GM23338 (cell line): ENCODE data around the gene FBXO31. TPM values are rescaled to one million over a fixed set of nuclear protein-coding genes. Genes with fewer than 3 reads are reported as not detected.

Experiments used
- ATAC-seq: fragments of 200-7000 bp; cut with Tn5 transposase; 3 replicates; pipeline ENCODE4 v1.9.1; 2020
- DNase-seq: peaks from one replicate; pipeline ENCODE4 v3.0.0-alpha.2; 2015; ENCODE audit warnings: low spot score
- H2AFZ ChIP-seq: fragments of 200-600 bp; sonication (generic); 2 replicates; pipeline ENCODE4 v1.8.0; 2016; ENCODE audit warnings: antibody characterized with exemption, mild to moderate bottlenecking, moderate library complexity
- H3F3A ChIP-seq: fragments of 200-600 bp; sonication (generic); replicated peaks from 2 replicates; pipeline ENCODE4 v1.8.0; 2017; ENCODE audit warnings: antibody characterized with exemption, mixed run types, low read depth
- H3K27ac ChIP-seq: fragments of 200-600 bp; sonication (generic); 2 replicates; pipeline ENCODE4 v1.6.1; 2016; ENCODE audit warnings: low read depth
- H3K27me3 ChIP-seq: fragments of 200-600 bp; sonication (generic); 2 replicates; pipeline ENCODE4 v1.8.0; 2016; ENCODE audit warnings: mild to moderate bottlenecking, mixed run types, moderate library complexity; ENCODE audit not compliant: insufficient read depth
- H3K36me3 ChIP-seq: fragments of 200-600 bp; sonication (generic); 2 replicates; pipeline ENCODE4 v1.8.0; 2016; ENCODE audit warnings: mild to moderate bottlenecking; ENCODE audit not compliant: insufficient read depth
- H3K4me1 ChIP-seq: fragments of 200-600 bp; sonication (generic); 2 replicates; pipeline ENCODE4 v1.8.0; 2016; ENCODE audit warnings: mild to moderate bottlenecking, moderate library complexity; ENCODE audit not compliant: insufficient read depth
- H3K4me2 ChIP-seq: fragments of 200-600 bp; sonication (generic); 2 replicates; pipeline ENCODE4 v1.7.1; 2017; ENCODE audit warnings: mixed run types
- H3K4me3 ChIP-seq: fragments of 200-600 bp; sonication (generic); 2 replicates; pipeline ENCODE4 v1.6.1; 2016; ENCODE audit warnings: mixed run types
- H3K79me2 ChIP-seq: fragments of 200-600 bp; sonication (generic); replicated peaks from 2 replicates; pipeline ENCODE4 v1.8.0; 2017; ENCODE audit warnings: mild to moderate bottlenecking; ENCODE audit not compliant: insufficient read depth
- H3K9me2 ChIP-seq: fragments of 200-600 bp; sonication (generic); 2 replicates; pipeline ENCODE4 v1.8.0; 2017; ENCODE audit not compliant: insufficient read depth
- H4K20me1 ChIP-seq: fragments of 200-600 bp; sonication (generic); replicated peaks from 2 replicates; pipeline ENCODE4 v1.8.0; 2017; ENCODE audit warnings: mild to moderate bottlenecking; ENCODE audit not compliant: insufficient read depth
- H3K27ac Mint-ChIP-seq: 2 replicates; pipeline ENCODE4 v1.8.0; 2020; ENCODE audit warnings: inconsistent platforms, mild to moderate bottlenecking, moderate library complexity, mixed read lengths
- H3K27me3 Mint-ChIP-seq: 3 replicates; pipeline ENCODE4 v1.8.0; 2022; ENCODE audit warnings: low read depth, mild to moderate bottlenecking, moderate library complexity, mixed read lengths, inconsistent platforms; ENCODE audit not compliant: insufficient read depth, poor library complexity
- H3K36me3 Mint-ChIP-seq: 3 replicates; pipeline ENCODE4 v1.8.0; 2021; ENCODE audit warnings: low read depth, mild to moderate bottlenecking, inconsistent platforms, moderate library complexity, mixed read lengths
- H3K4me1 Mint-ChIP-seq: 3 replicates; pipeline ENCODE4 v1.8.0; 2020; ENCODE audit warnings: mild to moderate bottlenecking, inconsistent platforms, mixed read lengths
- H3K4me3 Mint-ChIP-seq: 3 replicates; pipeline ENCODE4 v1.8.0; 2021; ENCODE audit warnings: moderate library complexity, mild to moderate bottlenecking, inconsistent platforms, mixed read lengths
- H3K9me3 Mint-ChIP-seq: 3 replicates; pipeline ENCODE4 v1.8.0; 2020; ENCODE audit warnings: moderate library complexity, mild to moderate bottlenecking, inconsistent platforms, mixed read lengths
- CREB1 ChIP-seq: fragments of 250-450 bp; sonication (Bioruptor Pico); IDR thresholded peaks from 2 replicates; pipeline ENCODE4 v1.5.0; 2020; ENCODE audit warnings: low read depth, mild to moderate bottlenecking, moderate library complexity
- EZH2phosphoT487 ChIP-seq: fragments of 200-600 bp; sonication (generic); IDR thresholded peaks from one replicate; pipeline ENCODE4 v1.8.1; 2018; ENCODE audit warnings: antibody characterized with exemption; ENCODE audit not compliant: unreplicated experiment
- JUNB ChIP-seq: IDR thresholded peaks from one replicate; pipeline ENCODE4 v1.6.1; 2016; ENCODE audit warnings: antibody characterized with exemption; ENCODE audit not compliant: unreplicated experiment
- NANOG ChIP-seq: IDR thresholded peaks from 2 replicates; pipeline ENCODE4 v1.6.1; 2016; ENCODE audit warnings: antibody characterized with exemption, borderline replicate concordance
- STAT1 ChIP-seq: IDR thresholded peaks from one replicate; pipeline ENCODE4 v1.6.1; 2016; ENCODE audit warnings: antibody characterized with exemption; ENCODE audit not compliant: unreplicated experiment
- ZNF331 ChIP-seq: fragments of 250-450 bp; sonication (Bioruptor Pico); IDR thresholded peaks from 2 replicates; pipeline ENCODE4 v1.5.0; 2020; ENCODE audit warnings: low read depth, mild to moderate bottlenecking, moderate library complexity
- polyA plus RNA-seq: library from polyadenylated mRNA; unstranded; fragments of >200 nt; fragmentation: Nextera tagmentation; extraction: Ambion mirVana; gene quantifications from 2 replicates; pipeline ENCODE4 v1.2.1, GENCODE V29; 2016
- total RNA-seq: library from RNA; depleted of rRNA; stranded (reverse); fragments of >200 nt; shearing (Covaris generic); gene quantifications from 2 replicates; pipeline ENCODE4 v1.2.3, GENCODE V29; 2014
- TF ChIP-seq, protein P1 (sequence below), 2 experiments: fragments of 200-600 bp in 1 of 2; sonication (generic) in 1 of 2; conservative IDR thresholded peaks; 2 replicates each; pipeline versions ENCODE4 v1.5.1 to v1.6.1; 2016 to 2017; ENCODE audit warnings: antibody characterized with exemption in 2 of 2, low read depth in 2 of 2, mild to moderate bottlenecking in 2 of 2, moderate library complexity in 1 of 2
- TF ChIP-seq, protein P2 (sequence below): IDR thresholded peaks from 2 replicates; pipeline ENCODE4 v1.6.1; 2016; ENCODE audit warnings: antibody characterized with exemption
- TF ChIP-seq, protein P3 (sequence below): fragments of 250-450 bp; sonication (Bioruptor Pico); IDR thresholded peaks from 2 replicates; pipeline ENCODE4 v1.5.0; 2020; ENCODE audit warnings: mild to moderate bottlenecking, moderate library complexity

Gene FBXO31
- total and polyA plus RNA-seq, 2 experiments from 2014 or later = 7.0 to 23.8 TPM

DNA sequence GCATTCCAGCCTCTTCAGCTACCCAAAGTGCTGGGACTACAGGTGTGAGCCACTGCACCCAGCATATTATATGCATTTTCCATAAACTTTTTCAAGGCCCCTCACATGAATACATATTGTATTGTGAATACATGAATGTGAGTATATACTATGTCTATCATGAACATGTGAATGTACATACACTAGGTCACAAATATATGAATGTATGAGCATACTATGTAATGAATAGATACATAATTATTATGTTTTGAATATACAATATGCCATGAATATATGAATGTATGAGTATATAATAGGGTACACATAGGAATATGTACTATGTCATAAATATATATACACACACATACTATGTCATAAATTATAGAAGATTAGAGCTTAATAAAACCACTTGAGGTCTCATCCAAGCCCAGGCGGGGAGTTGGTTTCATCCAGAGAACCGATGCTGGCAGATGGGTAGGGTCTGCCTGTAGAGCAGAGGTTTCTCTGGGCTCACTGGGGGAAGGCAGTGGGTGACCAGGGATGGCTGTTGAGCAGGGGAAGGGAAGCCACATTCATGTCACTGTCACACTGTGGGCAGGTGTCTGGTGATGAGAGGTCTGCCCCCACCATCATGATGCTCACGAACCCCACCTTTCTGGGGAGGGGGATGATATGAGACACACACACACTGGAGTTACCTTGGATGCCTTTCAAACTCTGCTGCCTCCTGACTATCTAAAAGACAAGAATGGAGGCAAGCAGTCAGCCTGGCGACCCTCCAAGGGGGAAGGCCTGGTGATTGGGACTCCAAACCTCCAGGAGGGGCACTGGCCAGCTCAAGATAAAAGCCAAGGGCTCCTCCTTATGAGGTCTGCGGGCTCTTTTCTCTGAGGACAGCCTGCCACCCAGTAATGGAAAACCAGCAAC is 73.7 kb downstream of the FBXO31 start (continued):
- TF ChIP-seq, protein P1, sequence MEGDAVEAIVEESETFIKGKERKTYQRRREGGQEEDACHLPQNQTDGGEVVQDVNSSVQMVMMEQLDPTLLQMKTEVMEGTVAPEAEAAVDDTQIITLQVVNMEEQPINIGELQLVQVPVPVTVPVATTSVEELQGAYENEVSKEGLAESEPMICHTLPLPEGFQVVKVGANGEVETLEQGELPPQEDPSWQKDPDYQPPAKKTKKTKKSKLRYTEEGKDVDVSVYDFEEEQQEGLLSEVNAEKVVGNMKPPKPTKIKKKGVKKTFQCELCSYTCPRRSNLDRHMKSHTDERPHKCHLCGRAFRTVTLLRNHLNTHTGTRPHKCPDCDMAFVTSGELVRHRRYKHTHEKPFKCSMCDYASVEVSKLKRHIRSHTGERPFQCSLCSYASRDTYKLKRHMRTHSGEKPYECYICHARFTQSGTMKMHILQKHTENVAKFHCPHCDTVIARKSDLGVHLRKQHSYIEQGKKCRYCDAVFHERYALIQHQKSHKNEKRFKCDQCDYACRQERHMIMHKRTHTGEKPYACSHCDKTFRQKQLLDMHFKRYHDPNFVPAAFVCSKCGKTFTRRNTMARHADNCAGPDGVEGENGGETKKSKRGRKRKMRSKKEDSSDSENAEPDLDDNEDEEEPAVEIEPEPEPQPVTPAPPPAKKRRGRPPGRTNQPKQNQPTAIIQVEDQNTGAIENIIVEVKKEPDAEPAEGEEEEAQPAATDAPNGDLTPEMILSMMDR (conservative IDR thresholded peaks at IDR 0.05; ENCODE audit: low read depth in 2 of 2) = no peak
- TF ChIP-seq, protein P2, sequence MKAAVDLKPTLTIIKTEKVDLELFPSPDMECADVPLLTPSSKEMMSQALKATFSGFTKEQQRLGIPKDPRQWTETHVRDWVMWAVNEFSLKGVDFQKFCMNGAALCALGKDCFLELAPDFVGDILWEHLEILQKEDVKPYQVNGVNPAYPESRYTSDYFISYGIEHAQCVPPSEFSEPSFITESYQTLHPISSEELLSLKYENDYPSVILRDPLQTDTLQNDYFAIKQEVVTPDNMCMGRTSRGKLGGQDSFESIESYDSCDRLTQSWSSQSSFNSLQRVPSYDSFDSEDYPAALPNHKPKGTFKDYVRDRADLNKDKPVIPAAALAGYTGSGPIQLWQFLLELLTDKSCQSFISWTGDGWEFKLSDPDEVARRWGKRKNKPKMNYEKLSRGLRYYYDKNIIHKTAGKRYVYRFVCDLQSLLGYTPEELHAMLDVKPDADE = no peak

DNA sequence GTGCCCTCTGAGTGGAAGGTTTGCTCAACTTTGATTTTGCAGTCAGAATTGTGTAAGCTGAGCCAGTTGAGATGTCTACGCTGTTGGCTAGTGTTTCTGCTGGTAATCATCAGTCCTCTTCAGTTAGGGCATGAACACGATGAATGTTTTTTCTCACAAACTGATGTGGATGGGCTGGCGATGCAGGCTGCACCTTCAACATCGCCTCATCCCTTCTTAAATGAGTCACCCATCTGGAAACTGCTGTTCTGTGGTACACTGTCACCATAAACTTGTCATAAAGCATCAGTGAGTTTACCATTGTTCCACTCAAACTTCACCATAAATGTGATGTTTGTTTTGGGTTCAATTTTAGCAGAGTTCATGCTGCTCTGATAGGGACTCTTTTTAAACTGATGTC is 74.8 kb downstream of the FBXO31 start:
- H3F3A ChIP-seq = no peaks in the 10 kb centered on the region
- no peak overlapping the region for H2AFZ ChIP-seq
- H3K4me1 ChIP-seq = 0 out of 2 replicates have a peak, but pooled peaks cover 4% of the 10 kb centered on the region
- Mint-ChIP-seq H3K36me3 (peaks cover 6% of the 10 kb centered on the region; the same call in 2 of the 3 replicates), H3K9me3 (peaks cover 5% of the 10 kb centered on the region), H3K4me3 (no peak overlapping the region), H3K27ac (no peak overlapping the region), H3K4me1 (peaks cover 15% of the 10 kb centered on the region), H3K27me3 (peaks cover 5% of the 10 kb centered on the region)
- no peak for DNase-seq
- no peaks in the 10 kb centered on the region for H3K27me3 ChIP-seq
- H3K4me2 ChIP-seq = no peak overlapping the region
- no peaks in the 10 kb centered on the region for H3K36me3 ChIP-seq
- no peaks in the 10 kb centered on the region for H4K20me1 ChIP-seq
- H3K4me3 ChIP-seq = no peak overlapping the region
- H3K27ac ChIP-seq = no peak overlapping the region
- no peak for ATAC-seq
- H3K9me2 ChIP-seq = no peaks in the 10 kb centered on the region
- no peaks in the 10 kb centered on the region for H3K79me2 ChIP-seq
- TF ChIP-seq JUNB (no peak), STAT1 (no peak), ZNF331 (CRISPR knock-in tag) (no peak), NANOG (no peak), EZH2phosphoT487 (no peak), CREB1 (CRISPR knock-in tag) (no peak)
- TF ChIP-seq, protein P3, sequence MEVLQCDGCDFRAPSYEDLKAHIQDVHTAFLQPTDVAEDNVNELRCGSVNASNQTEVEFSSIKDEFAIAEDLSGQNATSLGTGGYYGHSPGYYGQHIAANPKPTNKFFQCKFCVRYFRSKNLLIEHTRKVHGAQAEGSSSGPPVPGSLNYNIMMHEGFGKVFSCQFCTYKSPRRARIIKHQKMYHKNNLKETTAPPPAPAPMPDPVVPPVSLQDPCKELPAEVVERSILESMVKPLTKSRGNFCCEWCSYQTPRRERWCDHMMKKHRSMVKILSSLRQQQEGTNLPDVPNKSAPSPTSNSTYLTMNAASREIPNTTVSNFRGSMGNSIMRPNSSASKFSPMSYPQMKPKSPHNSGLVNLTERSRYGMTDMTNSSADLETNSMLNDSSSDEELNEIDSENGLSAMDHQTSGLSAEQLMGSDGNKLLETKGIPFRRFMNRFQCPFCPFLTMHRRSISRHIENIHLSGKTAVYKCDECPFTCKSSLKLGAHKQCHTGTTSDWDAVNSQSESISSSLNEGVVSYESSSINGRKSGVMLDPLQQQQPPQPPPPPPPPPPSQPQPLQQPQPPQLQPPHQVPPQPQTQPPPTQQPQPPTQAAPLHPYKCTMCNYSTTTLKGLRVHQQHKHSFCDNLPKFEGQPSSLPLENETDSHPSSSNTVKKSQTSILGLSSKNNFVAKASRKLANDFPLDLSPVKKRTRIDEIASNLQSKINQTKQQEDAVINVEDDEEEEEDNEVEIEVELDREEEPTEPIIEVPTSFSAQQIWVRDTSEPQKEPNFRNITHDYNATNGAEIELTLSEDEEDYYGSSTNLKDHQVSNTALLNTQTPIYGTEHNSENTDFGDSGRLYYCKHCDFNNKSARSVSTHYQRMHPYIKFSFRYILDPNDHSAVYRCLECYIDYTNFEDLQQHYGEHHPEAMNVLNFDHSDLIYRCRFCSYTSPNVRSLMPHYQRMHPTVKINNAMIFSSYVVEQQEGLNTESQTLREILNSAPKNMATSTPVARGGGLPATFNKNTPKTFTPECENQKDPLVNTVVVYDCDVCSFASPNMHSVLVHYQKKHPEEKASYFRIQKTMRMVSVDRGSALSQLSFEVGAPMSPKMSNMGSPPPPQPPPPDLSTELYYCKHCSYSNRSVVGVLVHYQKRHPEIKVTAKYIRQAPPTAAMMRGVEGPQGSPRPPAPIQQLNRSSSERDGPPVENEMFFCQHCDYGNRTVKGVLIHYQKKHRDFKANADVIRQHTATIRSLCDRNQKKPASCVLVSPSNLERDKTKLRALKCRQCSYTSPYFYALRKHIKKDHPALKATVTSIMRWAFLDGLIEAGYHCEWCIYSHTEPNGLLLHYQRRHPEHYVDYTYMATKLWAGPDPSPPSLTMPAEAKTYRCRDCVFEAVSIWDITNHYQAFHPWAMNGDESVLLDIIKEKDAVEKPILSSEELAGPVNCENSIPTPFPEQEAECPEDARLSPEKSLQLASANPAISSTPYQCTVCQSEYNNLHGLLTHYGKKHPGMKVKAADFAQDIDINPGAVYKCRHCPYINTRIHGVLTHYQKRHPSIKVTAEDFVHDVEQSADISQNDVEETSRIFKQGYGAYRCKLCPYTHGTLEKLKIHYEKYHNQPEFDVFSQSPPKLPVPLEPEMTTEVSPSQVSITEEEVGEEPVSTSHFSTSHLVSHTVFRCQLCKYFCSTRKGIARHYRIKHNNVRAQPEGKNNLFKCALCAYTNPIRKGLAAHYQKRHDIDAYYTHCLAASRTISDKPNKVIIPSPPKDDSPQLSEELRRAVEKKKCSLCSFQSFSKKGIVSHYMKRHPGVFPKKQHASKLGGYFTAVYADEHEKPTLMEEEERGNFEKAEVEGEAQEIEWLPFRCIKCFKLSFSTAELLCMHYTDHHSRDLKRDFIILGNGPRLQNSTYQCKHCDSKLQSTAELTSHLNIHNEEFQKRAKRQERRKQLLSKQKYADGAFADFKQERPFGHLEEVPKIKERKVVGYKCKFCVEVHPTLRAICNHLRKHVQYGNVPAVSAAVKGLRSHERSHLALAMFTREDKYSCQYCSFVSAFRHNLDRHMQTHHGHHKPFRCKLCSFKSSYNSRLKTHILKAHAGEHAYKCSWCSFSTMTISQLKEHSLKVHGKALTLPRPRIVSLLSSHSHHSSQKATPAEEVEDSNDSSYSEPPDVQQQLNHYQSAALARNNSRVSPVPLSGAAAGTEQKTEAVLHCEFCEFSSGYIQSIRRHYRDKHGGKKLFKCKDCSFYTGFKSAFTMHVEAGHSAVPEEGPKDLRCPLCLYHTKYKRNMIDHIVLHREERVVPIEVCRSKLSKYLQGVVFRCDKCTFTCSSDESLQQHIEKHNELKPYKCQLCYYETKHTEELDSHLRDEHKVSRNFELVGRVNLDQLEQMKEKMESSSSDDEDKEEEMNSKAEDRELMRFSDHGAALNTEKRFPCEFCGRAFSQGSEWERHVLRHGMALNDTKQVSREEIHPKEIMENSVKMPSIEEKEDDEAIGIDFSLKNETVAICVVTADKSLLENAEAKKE (CRISPR knock-in tag) = no peak
- TF ChIP-seq, protein P1 (conservative IDR thresholded peaks at IDR 0.05; ENCODE audit: low read depth in 2 of 2) = no peak
- TF ChIP-seq, protein P2 = no peak
